ENCODE measurements around the gene TSHZ2.

Gene TSHZ2

GRCh38 chr20:53175135-53175780, 203.1 kb downstream of the TSHZ2 start:
- DNase-seq, result no peak

- no peak for DNase-seq
These were observed 204.0 kb downstream of the TSHZ2 start for GRCh38 chr20:53176134-53176533.

GRCh38 chr20:53177687-53178086, 205.5 kb downstream of the TSHZ2 start:
- DNase-seq, result no peak

- no peak for DNase-seq
These were observed 207.6 kb downstream of the TSHZ2 start for GRCh38 chr20:53179749-53180148.

- DNase-seq, result no peak
These were observed 208.8 kb downstream of the TSHZ2 start for GRCh38 chr20:53180928-53181362.

GRCh38 chr20:53181866-53182376, 209.8 kb downstream of the TSHZ2 start:
- DNase-seq, result no peak

GRCh38 chr20:53183181-53183580, 211.0 kb downstream of the TSHZ2 start:
- DNase-seq, result no peak

- DNase-seq, result no peak
These were observed 214.5 kb downstream of the TSHZ2 start for GRCh38 chr20:53186635-53187034.

GRCh38 chr20:53187392-53188068, 215.4 kb downstream of the TSHZ2 start:
- DNase-seq, result no peak

- no peak for DNase-seq
These were observed 218.1 kb downstream of the TSHZ2 start for GRCh38 chr20:53190225-53190624.

GRCh38 chr20:53191957-53192356, 219.8 kb downstream of the TSHZ2 start:
- no peak for DNase-seq

- DNase-seq, result no peak
These were observed 222.4 kb downstream of the TSHZ2 start for GRCh38 chr20:53194306-53195290.

- DNase-seq, result no peak
These were observed 223.9 kb downstream of the TSHZ2 start for GRCh38 chr20:53195876-53196610.

GRCh38 chr20:53201588-53201987, 229.4 kb downstream of the TSHZ2 start:
- DNase-seq, result no peak

- DNase-seq, result no peak
These were observed 230.6 kb downstream of the TSHZ2 start for GRCh38 chr20:53202777-53203176.

GRCh38 chr20:53205046-53205445, 232.9 kb downstream of the TSHZ2 start:
- no peak for DNase-seq

GRCh38 chr20:53208110-53208832, 236.1 kb downstream of the TSHZ2 start:
- no peak for DNase-seq

- DNase-seq, result no peak
These were observed 237.9 kb downstream of the TSHZ2 start for GRCh38 chr20:53210041-53210440.

- DNase-seq, result no peak
These were observed 238.8 kb downstream of the TSHZ2 start for GRCh38 chr20:53210931-53211330.

- DNase-seq, result no peak
These were observed 239.9 kb downstream of the TSHZ2 start for GRCh38 chr20:53212018-53212417.

- DNase-seq, result no peak
These were observed 242.2 kb downstream of the TSHZ2 start for GRCh38 chr20:53214392-53214791.

- DNase-seq, result no peak
These were observed 243.0 kb downstream of the TSHZ2 start for GRCh38 chr20:53215166-53215565.

Measured in GDM1 (cell line).